WTC11 (cell line): ENCODE results near the gene ZNF557. TPM values are rescaled to one million over a fixed set of nuclear protein-coding genes. Genes with fewer than 3 reads are reported as not detected.

Source experiments
- ATAC-seq: fragments of 200-7000 bp; cut with Tn5 transposase; 2 replicates; pipeline ENCODE4 v1.10.0; 2021; ENCODE audit warnings: mild to moderate bottlenecking, moderate library complexity
- CTCF ChIA-PET: fragments of 300-600 bp; sonication (Branson Sonifier 250); formaldehyde crosslinking; loops from one replicate; lab custom pipeline; 2021; ENCODE audit warnings: antibody characterized with exemption; lab: Charles Lee
- POLR2A ChIA-PET: fragments of 350-600 bp; sonication (Branson Sonifier 250); formaldehyde crosslinking; loops from one replicate; lab custom pipeline; 2021; ENCODE audit warnings: antibody characterized with exemption; lab: Charles Lee
- DNase-seq: peaks from one replicate; pipeline ENCODE4 v3.0.0; 2021; ENCODE audit warnings: low spot score
- H3K27ac Mint-ChIP-seq: 2 replicates; pipeline ENCODE4 v1.8.0; 2021; ENCODE audit warnings: mixed read lengths
- H3K27me3 Mint-ChIP-seq: 2 replicates; pipeline ENCODE4 v1.8.0; 2021; ENCODE audit warnings: low read depth, mild to moderate bottlenecking, moderate library complexity, mixed read lengths
- H3K36me3 Mint-ChIP-seq: 2 replicates; pipeline ENCODE4 v1.8.0; 2021; ENCODE audit warnings: mixed read lengths
- H3K4me1 Mint-ChIP-seq: 2 replicates; pipeline ENCODE4 v1.8.0; 2022; ENCODE audit warnings: mixed read lengths
- H3K4me3 Mint-ChIP-seq: 2 replicates; pipeline ENCODE4 v1.8.0; 2021; ENCODE audit warnings: mild to moderate bottlenecking, moderate library complexity, mixed read lengths
- H3K9me3 Mint-ChIP-seq: 2 replicates; pipeline ENCODE4 v1.8.0; 2021; ENCODE audit warnings: mixed read lengths
- CBFB ChIP-seq: sonication (generic); formaldehyde crosslinking; IDR thresholded peaks from 2 replicates; pipeline ENCODE4 v1.8.1; 2022; ENCODE audit warnings: mild to moderate bottlenecking, low read depth, missing genetic modification reagents
- EMX1 ChIP-seq: fragments of 250-450 bp; sonication (Bioruptor Pico); IDR thresholded peaks from 2 replicates; pipeline ENCODE4 v1.8.0; 2021; ENCODE audit warnings: mild to moderate bottlenecking
- FOXP1 ChIP-seq: sonication (generic); formaldehyde crosslinking; IDR thresholded peaks from 2 replicates; pipeline ENCODE4 v1.8.0; 2022; ENCODE audit warnings: missing genetic modification reagents, mild to moderate bottlenecking, moderate library complexity, borderline replicate concordance
- GRHL2 ChIP-seq: fragments of 250-450 bp; sonication (Bioruptor Pico); IDR thresholded peaks from 2 replicates; pipeline ENCODE4 v1.8.0; 2022; ENCODE audit warnings: mild to moderate bottlenecking, moderate library complexity; ENCODE audit not compliant: insufficient replicate concordance, severe bottlenecking
- IRF1 ChIP-seq: sonication (generic); formaldehyde crosslinking; IDR thresholded peaks from 2 replicates; pipeline ENCODE4 v1.8.0; 2023; ENCODE audit warnings: missing genetic modification reagents
- JAZF1 ChIP-seq: fragments of 250-450 bp; sonication (Bioruptor Pico); IDR thresholded peaks from 2 replicates; pipeline ENCODE4 v1.9.0; 2021; ENCODE audit warnings: moderate library complexity, mild to moderate bottlenecking, inconsistent platforms
- MYBL2 ChIP-seq: sonication (generic); formaldehyde crosslinking; IDR thresholded peaks from 2 replicates; pipeline ENCODE4 v1.8.1; 2023; ENCODE audit warnings: mild to moderate bottlenecking, moderate library complexity, missing genetic modification reagents
- NFATC4 ChIP-seq: fragments of 250-450 bp; sonication (Bioruptor Pico); IDR thresholded peaks from 2 replicates; pipeline ENCODE4 v1.9.0; 2021; ENCODE audit warnings: mild to moderate bottlenecking
- NFYB ChIP-seq: sonication (generic); formaldehyde crosslinking; conservative IDR thresholded peaks from 2 replicates; pipeline ENCODE4 v1.8.0; 2022; ENCODE audit warnings: low read depth, missing genetic modification reagents
- NR1H2 ChIP-seq: sonication (generic); formaldehyde crosslinking; IDR thresholded peaks from 2 replicates; pipeline ENCODE4 v1.9.0; 2021; ENCODE audit warnings: mild to moderate bottlenecking, moderate library complexity, missing genetic modification reagents
- NR3C1 ChIP-seq: sonication (generic); formaldehyde crosslinking; conservative IDR thresholded peaks from 2 replicates; pipeline ENCODE4 v1.8.1; 2023; ENCODE audit warnings: low read depth, mild to moderate bottlenecking, missing genetic modification reagents
- PRRX2 ChIP-seq: fragments of 250-450 bp; sonication (Bioruptor Pico); IDR thresholded peaks from 2 replicates; pipeline ENCODE4 v1.8.0; 2021; ENCODE audit warnings: mild to moderate bottlenecking
- RELA ChIP-seq: sonication (generic); formaldehyde crosslinking; IDR thresholded peaks from 2 replicates; pipeline ENCODE4 v1.8.1; 2022; ENCODE audit warnings: missing genetic modification reagents, mild to moderate bottlenecking, borderline replicate concordance
- SMAD3 ChIP-seq: sonication (generic); formaldehyde crosslinking; IDR thresholded peaks from 2 replicates; pipeline ENCODE4 v1.8.0; 2022; ENCODE audit warnings: missing genetic modification reagents, mild to moderate bottlenecking, borderline replicate concordance
- TEAD1 ChIP-seq: sonication (generic); formaldehyde crosslinking; IDR thresholded peaks from 2 replicates; pipeline ENCODE4 v1.8.0; 2022; ENCODE audit warnings: mild to moderate bottlenecking, missing genetic modification reagents
- TP53 ChIP-seq: sonication (generic); formaldehyde crosslinking; IDR thresholded peaks from 2 replicates; pipeline ENCODE4 v1.8.1; 2023; ENCODE audit warnings: mild to moderate bottlenecking, missing genetic modification reagents
- USF1 ChIP-seq: sonication (generic); formaldehyde crosslinking; IDR thresholded peaks from 2 replicates; pipeline ENCODE4 v1.8.0; 2022; ENCODE audit warnings: mild to moderate bottlenecking, missing genetic modification reagents
- USF2 ChIP-seq: sonication (generic); formaldehyde crosslinking; IDR thresholded peaks from 2 replicates; pipeline ENCODE4 v1.8.1; 2023; ENCODE audit warnings: mild to moderate bottlenecking, missing genetic modification reagents, moderate library complexity
- ZNF281 ChIP-seq: sonication (generic); formaldehyde crosslinking; IDR thresholded peaks from 2 replicates; pipeline ENCODE4 v1.8.0; 2023; ENCODE audit warnings: mild to moderate bottlenecking, missing genetic modification reagents
- ZNF416 ChIP-seq: fragments of 250-450 bp; sonication (Bioruptor Pico); IDR thresholded peaks from 2 replicates; pipeline ENCODE4 v1.9.0; 2021; ENCODE audit warnings: mild to moderate bottlenecking, inconsistent platforms
- total RNA-seq: library from RNA; stranded (reverse); gene quantifications from 3 replicates; pipeline ENCODE4 v1.2.3, GENCODE V29; 2021
- TF ChIP-seq, protein P1 (sequence below): fragments of 250-450 bp; sonication (Bioruptor Pico); IDR thresholded peaks from 2 replicates; pipeline ENCODE4 v2.1.2; 2022; ENCODE audit warnings: mild to moderate bottlenecking, moderate library complexity
- TF ChIP-seq, protein P2 (sequence below): sonication (generic); formaldehyde crosslinking; conservative IDR thresholded peaks from 2 replicates; pipeline ENCODE4 v1.8.1; 2022; ENCODE audit warnings: mild to moderate bottlenecking, missing genetic modification reagents
- TF ChIP-seq, protein P3 (sequence below): sonication (generic); formaldehyde crosslinking; IDR thresholded peaks from 2 replicates; pipeline ENCODE4 v1.8.1; 2022; ENCODE audit warnings: low read depth, mild to moderate bottlenecking, moderate library complexity, missing genetic modification reagents, borderline replicate concordance
- TF ChIP-seq, protein P4 (sequence below): sonication (generic); formaldehyde crosslinking; IDR thresholded peaks from 2 replicates; pipeline ENCODE4 v1.8.0; 2023; ENCODE audit warnings: missing genetic modification reagents, mild to moderate bottlenecking, borderline replicate concordance

The ZNF557 gene
- total RNA-seq, 1 experiment from 2014 or later = 6.7 TPM

- TF ChIP-seq NFYB (CRISPR knock-in tag) (no peak), EMX1 (CRISPR knock-in tag) (no peak), IRF1 (CRISPR knock-in tag) (no peak), CBFB (CRISPR knock-in tag) (no peak), GRHL2 (CRISPR knock-in tag) (no peak)
Measured at GRCh38 chr19:7067716-7068115, 1.8 kb upstream of the ZNF557 start (continued).

DNA sequence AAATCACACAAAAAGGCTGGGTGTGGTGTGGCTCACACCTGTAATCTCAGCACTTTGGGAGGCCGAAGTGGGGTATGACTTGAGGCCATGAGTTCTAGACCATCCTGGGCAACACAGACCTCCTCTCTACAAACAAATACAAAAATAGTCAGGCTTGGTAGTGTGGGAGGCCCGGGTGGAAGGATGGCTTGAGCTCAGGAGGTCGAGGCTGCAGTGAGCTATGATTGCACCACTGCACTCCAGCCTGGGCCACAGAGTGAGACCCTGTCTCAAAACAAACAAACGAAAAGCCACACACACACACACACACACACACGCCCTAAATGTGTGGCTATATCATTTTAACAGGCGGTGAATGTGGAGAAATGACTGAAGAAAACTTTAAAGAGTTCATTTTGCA is 904 bp upstream of the ZNF557 start:
- Mint-ChIP-seq H3K36me3 (peaks cover 23% of the 10 kb centered on the region), H3K27me3 (no peaks in the 10 kb centered on the region), H3K4me3 (peak overlapping the region; percentile 94), H3K9me3 (peaks cover 41% of the 10 kb centered on the region), H3K27ac (no peak overlapping the region), H3K4me1 (no peaks in the 10 kb centered on the region)
- ATAC-seq = no peak
- CTCF ChIA-PET = interaction anchor here (0.5 to 1.5 kb wide), 6 partner anchors 31 to 720 kb away, joined by 3 to 11 read pairs (median 5); a partner anchor contains a TSS
- TF ChIP-seq JAZF1 (CRISPR knock-in tag) (no peak), TEAD1 (CRISPR knock-in tag) (no peak), USF1 (CRISPR knock-in tag) (no peak), TP53 (CRISPR knock-in tag) (no peak), MYBL2 (CRISPR knock-in tag) (no peak), ZNF281 (CRISPR knock-in tag) (no peak), PRRX2 (CRISPR knock-in tag) (no peak), NFATC4 (CRISPR knock-in tag) (no peak), RELA (no peak), NR3C1 (CRISPR knock-in tag) (no peak), NR1H2 (CRISPR knock-in tag) (no peak), SMAD3 (CRISPR knock-in tag) (no peak), USF2 (CRISPR knock-in tag) (no peak), ZNF416 (CRISPR knock-in tag) (no peak), FOXP1 (CRISPR knock-in tag) (no peak)
- TF ChIP-seq, protein P1, sequence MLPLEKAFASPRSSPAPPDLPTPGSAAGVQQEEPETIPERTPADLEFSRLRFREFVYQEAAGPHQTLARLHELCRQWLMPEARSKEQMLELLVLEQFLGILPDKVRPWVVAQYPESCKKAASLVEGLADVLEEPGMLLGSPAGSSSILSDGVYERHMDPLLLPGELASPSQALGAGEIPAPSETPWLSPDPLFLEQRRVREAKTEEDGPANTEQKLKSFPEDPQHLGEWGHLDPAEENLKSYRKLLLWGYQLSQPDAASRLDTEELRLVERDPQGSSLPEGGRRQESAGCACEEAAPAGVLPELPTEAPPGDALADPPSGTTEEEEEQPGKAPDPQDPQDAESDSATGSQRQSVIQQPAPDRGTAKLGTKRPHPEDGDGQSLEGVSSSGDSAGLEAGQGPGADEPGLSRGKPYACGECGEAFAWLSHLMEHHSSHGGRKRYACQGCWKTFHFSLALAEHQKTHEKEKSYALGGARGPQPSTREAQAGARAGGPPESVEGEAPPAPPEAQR = no peak
- TF ChIP-seq, protein P2, sequence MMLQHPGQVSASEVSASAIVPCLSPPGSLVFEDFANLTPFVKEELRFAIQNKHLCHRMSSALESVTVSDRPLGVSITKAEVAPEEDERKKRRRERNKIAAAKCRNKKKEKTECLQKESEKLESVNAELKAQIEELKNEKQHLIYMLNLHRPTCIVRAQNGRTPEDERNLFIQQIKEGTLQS (CRISPR knock-in tag) = no peak
- TF ChIP-seq, protein P3, sequence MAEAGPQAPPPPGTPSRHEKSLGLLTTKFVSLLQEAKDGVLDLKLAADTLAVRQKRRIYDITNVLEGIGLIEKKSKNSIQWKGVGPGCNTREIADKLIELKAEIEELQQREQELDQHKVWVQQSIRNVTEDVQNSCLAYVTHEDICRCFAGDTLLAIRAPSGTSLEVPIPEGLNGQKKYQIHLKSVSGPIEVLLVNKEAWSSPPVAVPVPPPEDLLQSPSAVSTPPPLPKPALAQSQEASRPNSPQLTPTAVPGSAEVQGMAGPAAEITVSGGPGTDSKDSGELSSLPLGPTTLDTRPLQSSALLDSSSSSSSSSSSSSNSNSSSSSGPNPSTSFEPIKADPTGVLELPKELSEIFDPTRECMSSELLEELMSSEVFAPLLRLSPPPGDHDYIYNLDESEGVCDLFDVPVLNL = no peak
- TF ChIP-seq, protein P4, sequence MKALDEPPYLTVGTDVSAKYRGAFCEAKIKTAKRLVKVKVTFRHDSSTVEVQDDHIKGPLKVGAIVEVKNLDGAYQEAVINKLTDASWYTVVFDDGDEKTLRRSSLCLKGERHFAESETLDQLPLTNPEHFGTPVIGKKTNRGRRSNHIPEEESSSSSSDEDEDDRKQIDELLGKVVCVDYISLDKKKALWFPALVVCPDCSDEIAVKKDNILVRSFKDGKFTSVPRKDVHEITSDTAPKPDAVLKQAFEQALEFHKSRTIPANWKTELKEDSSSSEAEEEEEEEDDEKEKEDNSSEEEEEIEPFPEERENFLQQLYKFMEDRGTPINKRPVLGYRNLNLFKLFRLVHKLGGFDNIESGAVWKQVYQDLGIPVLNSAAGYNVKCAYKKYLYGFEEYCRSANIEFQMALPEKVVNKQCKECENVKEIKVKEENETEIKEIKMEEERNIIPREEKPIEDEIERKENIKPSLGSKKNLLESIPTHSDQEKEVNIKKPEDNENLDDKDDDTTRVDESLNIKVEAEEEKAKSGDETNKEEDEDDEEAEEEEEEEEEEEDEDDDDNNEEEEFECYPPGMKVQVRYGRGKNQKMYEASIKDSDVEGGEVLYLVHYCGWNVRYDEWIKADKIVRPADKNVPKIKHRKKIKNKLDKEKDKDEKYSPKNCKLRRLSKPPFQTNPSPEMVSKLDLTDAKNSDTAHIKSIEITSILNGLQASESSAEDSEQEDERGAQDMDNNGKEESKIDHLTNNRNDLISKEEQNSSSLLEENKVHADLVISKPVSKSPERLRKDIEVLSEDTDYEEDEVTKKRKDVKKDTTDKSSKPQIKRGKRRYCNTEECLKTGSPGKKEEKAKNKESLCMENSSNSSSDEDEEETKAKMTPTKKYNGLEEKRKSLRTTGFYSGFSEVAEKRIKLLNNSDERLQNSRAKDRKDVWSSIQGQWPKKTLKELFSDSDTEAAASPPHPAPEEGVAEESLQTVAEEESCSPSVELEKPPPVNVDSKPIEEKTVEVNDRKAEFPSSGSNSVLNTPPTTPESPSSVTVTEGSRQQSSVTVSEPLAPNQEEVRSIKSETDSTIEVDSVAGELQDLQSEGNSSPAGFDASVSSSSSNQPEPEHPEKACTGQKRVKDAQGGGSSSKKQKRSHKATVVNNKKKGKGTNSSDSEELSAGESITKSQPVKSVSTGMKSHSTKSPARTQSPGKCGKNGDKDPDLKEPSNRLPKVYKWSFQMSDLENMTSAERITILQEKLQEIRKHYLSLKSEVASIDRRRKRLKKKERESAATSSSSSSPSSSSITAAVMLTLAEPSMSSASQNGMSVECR (CRISPR knock-in tag) = no peak
- DNase-seq = no peak
- POLR2A ChIA-PET = interaction anchor here (0.6 to 0.7 kb wide), 2 partner anchors 31 to 105 kb away, joined by 3 to 4 read pairs; no protein-coding TSS in a partner anchor
